ENCODE results near the gene PPARG. TPM values are rescaled to one million over a fixed set of nuclear protein-coding genes. Genes with fewer than 3 reads are reported as not detected.

The PPARG gene
- total RNA-seq, 1 donor from 2014 or later: 80.7 TPM

DNA sequence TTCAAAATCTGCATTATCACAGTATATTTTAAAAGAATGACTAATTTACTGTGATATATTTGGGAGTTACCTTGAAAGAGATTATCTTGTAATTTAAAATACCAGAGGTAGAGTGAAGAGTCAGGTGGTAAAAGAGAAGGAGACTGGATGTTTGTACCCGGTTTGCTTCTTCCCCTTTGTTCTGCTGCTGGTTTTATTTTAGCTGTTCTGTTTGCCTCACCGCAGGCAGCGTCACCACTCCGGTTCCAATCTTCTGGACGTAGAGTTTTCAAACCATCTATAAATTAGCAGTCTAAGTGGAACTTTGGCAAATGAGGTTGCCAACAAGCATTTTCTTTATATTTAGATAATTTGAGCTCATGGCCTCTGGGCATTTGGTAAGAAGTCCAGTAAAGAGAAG is 38.2 kb downstream of the PPARG start:
- TF ChIP-seq, protein P1, sequence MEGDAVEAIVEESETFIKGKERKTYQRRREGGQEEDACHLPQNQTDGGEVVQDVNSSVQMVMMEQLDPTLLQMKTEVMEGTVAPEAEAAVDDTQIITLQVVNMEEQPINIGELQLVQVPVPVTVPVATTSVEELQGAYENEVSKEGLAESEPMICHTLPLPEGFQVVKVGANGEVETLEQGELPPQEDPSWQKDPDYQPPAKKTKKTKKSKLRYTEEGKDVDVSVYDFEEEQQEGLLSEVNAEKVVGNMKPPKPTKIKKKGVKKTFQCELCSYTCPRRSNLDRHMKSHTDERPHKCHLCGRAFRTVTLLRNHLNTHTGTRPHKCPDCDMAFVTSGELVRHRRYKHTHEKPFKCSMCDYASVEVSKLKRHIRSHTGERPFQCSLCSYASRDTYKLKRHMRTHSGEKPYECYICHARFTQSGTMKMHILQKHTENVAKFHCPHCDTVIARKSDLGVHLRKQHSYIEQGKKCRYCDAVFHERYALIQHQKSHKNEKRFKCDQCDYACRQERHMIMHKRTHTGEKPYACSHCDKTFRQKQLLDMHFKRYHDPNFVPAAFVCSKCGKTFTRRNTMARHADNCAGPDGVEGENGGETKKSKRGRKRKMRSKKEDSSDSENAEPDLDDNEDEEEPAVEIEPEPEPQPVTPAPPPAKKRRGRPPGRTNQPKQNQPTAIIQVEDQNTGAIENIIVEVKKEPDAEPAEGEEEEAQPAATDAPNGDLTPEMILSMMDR (IDR thresholded peaks at IDR 0.05): no peak
- H3K27me3 ChIP-seq: no peaks in the 10 kb centered on the region
- H3K4me3 ChIP-seq: no peak overlapping the region
- no peak for DNase-seq
- H3K36me3 ChIP-seq: no peaks in the 10 kb centered on the region
- no peaks in the 10 kb centered on the region for H3K4me1 ChIP-seq
- intact Hi-C loops (cut with DNase I): no loop called here
- no peaks in the 10 kb centered on the region for H3K9me3 ChIP-seq
- H3K27ac ChIP-seq: no peak overlapping the region
- ATAC-seq: no peak

DNA sequence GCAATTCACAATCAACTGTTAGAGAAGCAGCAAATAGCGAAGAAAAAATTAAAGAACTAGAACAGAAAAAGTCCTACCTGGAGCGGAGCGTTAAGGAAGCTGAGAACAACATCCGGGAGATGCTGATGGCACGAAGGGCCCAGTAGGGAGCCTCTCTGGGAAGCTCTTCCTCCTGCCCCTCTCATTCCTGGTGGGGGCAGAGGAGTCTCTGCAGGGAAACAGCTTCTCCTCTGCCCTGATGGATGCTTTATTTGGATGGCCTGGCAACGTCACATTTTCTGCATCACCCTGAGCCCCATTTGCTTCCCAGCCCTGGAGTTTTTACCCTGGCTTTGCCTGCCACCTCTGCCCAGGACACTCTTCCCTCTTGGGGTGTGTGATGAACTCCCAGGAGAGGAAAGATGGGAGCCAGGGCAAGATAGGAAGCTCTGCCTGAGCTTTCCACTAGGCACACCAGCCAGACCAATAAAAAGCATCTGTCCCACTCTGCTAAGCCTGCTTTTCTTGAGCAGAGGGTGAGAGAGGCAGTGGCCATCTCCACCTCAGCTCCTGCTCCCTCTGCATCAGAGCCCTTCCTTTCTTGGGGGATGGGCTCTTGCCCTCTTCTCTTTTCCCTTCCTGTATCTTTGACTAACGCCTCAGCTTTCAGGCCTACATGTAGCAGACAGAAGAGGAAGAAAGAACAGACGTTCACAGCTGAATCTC is 39.4 kb downstream of the PPARG start:
- Histone ChIP-seq H3K27me3 (no peaks in the 10 kb centered on the region), H3K36me3 (no peaks in the 10 kb centered on the region), H3K4me1 (no peaks in the 10 kb centered on the region), H3K9me3 (no peaks in the 10 kb centered on the region), H3K27ac (no peak overlapping the region), H3K4me3 (no peak overlapping the region)
- no peak for DNase-seq
- intact Hi-C loops (cut with DNase I): no loop called here
- TF ChIP-seq, protein P1 (IDR thresholded peaks at IDR 0.05): no peak
- peak; percentile 60 for ATAC-seq

DNA sequence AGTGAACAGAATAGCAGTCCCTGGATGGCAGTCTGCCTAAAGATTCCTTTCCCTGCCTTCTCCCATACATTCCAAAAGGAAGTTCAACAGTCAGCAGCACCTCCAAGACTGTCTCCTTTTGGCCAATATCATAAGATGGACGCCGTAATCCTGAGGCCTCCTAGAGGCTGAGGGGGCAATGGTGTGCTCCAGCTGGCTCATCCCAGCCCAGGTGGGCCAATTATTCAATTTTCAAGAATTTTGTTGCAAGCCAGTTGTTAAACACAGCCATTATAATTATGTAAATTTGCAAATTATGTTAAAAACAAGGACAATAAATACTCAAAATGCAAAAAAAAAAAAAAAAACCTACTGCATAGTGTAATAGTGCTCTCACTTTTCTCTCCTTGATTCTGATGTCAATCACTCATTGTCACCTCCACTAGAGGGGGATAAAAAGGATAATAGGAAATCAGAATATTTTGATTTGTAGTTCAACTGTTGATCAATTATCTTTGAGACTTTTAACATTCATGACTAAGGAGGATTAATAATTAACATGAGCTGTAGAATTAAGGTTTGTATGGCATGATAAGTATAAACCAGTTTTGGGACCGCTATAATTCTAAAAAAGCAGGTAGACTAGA is 40.1 kb downstream of the PPARG start:
- Histone ChIP-seq H3K4me1 (no peaks in the 10 kb centered on the region), H3K9me3 (no peaks in the 10 kb centered on the region), H3K27me3 (no peaks in the 10 kb centered on the region), H3K36me3 (no peaks in the 10 kb centered on the region), H3K27ac (no peak overlapping the region), H3K4me3 (no peak overlapping the region)
- DNase-seq (no peak), ATAC-seq (no peak)
- TF ChIP-seq, protein P1 (IDR thresholded peaks at IDR 0.05): no peak
- intact Hi-C loops (cut with DNase I): no loop called here

DNA sequence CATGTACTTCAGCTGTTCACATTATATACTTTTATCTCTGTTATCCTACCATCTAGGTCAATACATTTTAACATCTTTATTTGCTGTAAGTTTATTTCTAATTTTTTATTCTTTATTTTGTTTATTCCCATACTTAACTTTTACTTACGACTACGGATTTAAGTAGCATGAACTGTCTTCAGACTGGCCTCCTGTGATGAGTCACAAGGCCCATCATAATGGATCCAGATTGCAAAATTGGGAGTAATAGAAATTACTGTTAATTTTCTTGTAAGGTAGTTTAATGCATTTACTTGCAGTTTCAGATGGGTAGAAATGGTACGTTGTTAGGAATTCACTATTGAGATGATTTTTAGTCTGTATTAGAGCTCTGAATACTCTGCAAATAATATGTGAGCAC is 45.9 kb downstream of the PPARG start:
- TF ChIP-seq, protein P1 (IDR thresholded peaks at IDR 0.05): no peak
- intact Hi-C loops (cut with DNase I): no loop called here
- Histone ChIP-seq H3K27me3 (no peaks in the 10 kb centered on the region), H3K36me3 (no peaks in the 10 kb centered on the region), H3K4me3 (no peak overlapping the region), H3K9me3 (no peaks in the 10 kb centered on the region), H3K27ac (no peak overlapping the region), H3K4me1 (peaks cover 6% of the 10 kb centered on the region)
- ATAC-seq (no peak), DNase-seq (no peak)

DNA sequence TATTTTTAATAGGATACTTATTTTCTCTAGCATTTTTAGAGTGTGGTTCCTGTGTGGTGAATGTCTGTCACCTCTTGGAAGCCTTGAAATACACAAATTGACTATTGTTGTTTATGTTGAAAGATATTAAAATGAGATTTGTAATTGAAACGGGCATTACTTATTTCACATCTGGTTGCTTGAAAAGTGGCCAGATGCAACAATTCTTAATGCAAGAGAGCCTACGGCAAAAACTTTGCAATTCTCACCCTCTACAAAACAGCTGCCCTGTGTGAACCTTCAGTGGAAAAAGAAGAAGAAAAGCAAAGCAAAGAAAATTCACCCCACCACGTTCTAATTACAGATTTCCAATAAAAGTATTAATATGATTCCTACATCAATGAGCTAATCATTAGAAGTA is 46.6 kb downstream of the PPARG start:
- Histone ChIP-seq H3K27ac (no peak overlapping the region), H3K36me3 (no peaks in the 10 kb centered on the region), H3K4me3 (no peak overlapping the region), H3K4me1 (peaks cover 6% of the 10 kb centered on the region), H3K9me3 (no peaks in the 10 kb centered on the region), H3K27me3 (no peaks in the 10 kb centered on the region)
- TF ChIP-seq, protein P1 (IDR thresholded peaks at IDR 0.05): no peak
- ATAC-seq (no peak), DNase-seq (no peak)
- intact Hi-C loops (cut with DNase I): no loop called here

Data from upper lobe of right lung (tissue), 1 donor.